OCI-LY1 (cell line): Measurements from ENCODE around the gene ZDHHC14.

Source experiments
- H2AFZ ChIP-seq: fragments of 200-600 bp; sonication (generic), shearing (Covaris generic); 2 replicates; pipeline ENCODE4 v1.6.0; 2014; ENCODE audit warnings: antibody characterized with exemption, mild to moderate bottlenecking, low read length
- H3F3A ChIP-seq: fragments of 200-600 bp; sonication (generic), shearing (Covaris generic); 2 replicates; pipeline ENCODE4 v1.6.0; 2014; ENCODE audit warnings: mild to moderate bottlenecking, antibody characterized with exemption, low read length, moderate library complexity; ENCODE audit not compliant: insufficient read depth
- H3K27ac ChIP-seq: fragments of 200-600 bp; sonication (generic); 2 replicates; pipeline ENCODE4 v1.5.1; 2014; ENCODE audit warnings: low read length, mixed run types, mild to moderate bottlenecking, low read depth; ENCODE audit not compliant: poor library complexity, severe bottlenecking
- H3K27me3 ChIP-seq: fragments of 200-600 bp; sonication (generic); 2 replicates; pipeline ENCODE4 v1.6.0; 2014; ENCODE audit warnings: antibody characterized with exemption, mild to moderate bottlenecking, low read length, moderate library complexity; ENCODE audit not compliant: insufficient read depth
- H3K36me3 ChIP-seq: fragments of 200-600 bp; sonication (generic); 2 replicates; pipeline ENCODE4 v1.6.1; 2014; ENCODE audit warnings: mild to moderate bottlenecking, antibody characterized with exemption, low read length, moderate library complexity, mixed read lengths; ENCODE audit not compliant: insufficient read depth
- H3K4me1 ChIP-seq: fragments of 200-600 bp; sonication (generic); 2 replicates; pipeline ENCODE4 v1.5.1; 2014; ENCODE audit warnings: mild to moderate bottlenecking, low read length, moderate library complexity; ENCODE audit not compliant: insufficient read depth, severe bottlenecking
- H3K4me2 ChIP-seq: fragments of 200-600 bp; sonication (generic), shearing (Covaris generic); 2 replicates; pipeline ENCODE4 v1.6.1; 2014; ENCODE audit warnings: low read length
- H3K4me3 ChIP-seq: fragments of 200-600 bp; sonication (generic); 2 replicates; pipeline ENCODE4 v1.5.1; 2014; ENCODE audit warnings: low read length, low read depth, mild to moderate bottlenecking, mixed read lengths; ENCODE audit not compliant: poor library complexity, severe bottlenecking
- H3K79me2 ChIP-seq: fragments of 200-600 bp; shearing (Covaris generic); 2 replicates; pipeline ENCODE4 v1.6.1; 2016; ENCODE audit warnings: mixed run types, low read length, mixed read lengths; ENCODE audit not compliant: insufficient read depth
- H3K9ac ChIP-seq: fragments of 200-600 bp; sonication (generic), shearing (Covaris generic); 2 replicates; pipeline ENCODE4 v1.6.1; 2014; ENCODE audit warnings: mild to moderate bottlenecking, low read length, mixed read lengths
- H3K9me2 ChIP-seq: fragments of 200-600 bp; sonication (generic), shearing (Covaris generic); 2 replicates; pipeline ENCODE4 v1.6.1; 2014; ENCODE audit warnings: low read depth, mild to moderate bottlenecking, low read length, mixed read lengths
- H3K9me3 ChIP-seq: fragments of 200-600 bp; shearing (Covaris generic); 2 replicates; pipeline ENCODE4 v1.6.1; 2014; ENCODE audit warnings: low read length, mixed read lengths
- H4K20me1 ChIP-seq: fragments of 200-600 bp; sonication (generic), shearing (Covaris generic); 2 replicates; pipeline ENCODE4 v1.6.0; 2016; ENCODE audit warnings: mild to moderate bottlenecking, low read length; ENCODE audit not compliant: insufficient read depth
- EZH2 ChIP-seq: fragments of 200-600 bp; sonication (generic), shearing (Covaris generic); IDR thresholded peaks from 2 replicates; pipeline ENCODE4 v1.8.0; 2017; ENCODE audit warnings: borderline replicate concordance, mixed run types, mild to moderate bottlenecking, antibody characterized with exemption, low read length, moderate library complexity, mixed read lengths
- TF ChIP-seq, protein P1 (sequence below): fragments of 200-600 bp; sonication (generic), shearing (Covaris generic); IDR thresholded peaks from 2 replicates; pipeline ENCODE4 v1.5.1; 2017; ENCODE audit warnings: mild to moderate bottlenecking, antibody characterized with exemption, low read length, moderate library complexity, mixed read lengths

Gene ZDHHC14

DNA sequence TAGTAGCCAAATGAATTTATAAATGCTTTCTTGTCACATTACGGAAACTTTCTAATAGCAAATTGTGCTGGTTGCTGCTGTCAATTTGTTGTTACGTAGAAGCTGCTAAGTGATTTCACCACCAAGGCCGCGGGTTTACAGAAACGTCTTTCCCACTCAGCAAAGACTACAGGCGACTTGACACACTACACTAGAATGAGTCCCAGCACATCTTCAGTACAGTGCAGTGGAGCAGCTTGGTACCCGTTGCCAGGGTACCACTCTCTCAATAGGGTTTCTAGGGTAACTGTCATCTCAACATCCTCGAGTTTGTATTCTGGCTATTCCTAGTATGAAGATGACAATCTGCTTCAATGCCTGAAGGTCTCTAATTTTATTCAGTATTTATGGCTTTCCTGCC lies 22.7 kb upstream of the ZDHHC14 start:
- Histone ChIP-seq H4K20me1 (no peaks in the 10 kb centered on the region), H3K9me3 (no peaks in the 10 kb centered on the region), H3K27ac (no peak overlapping the region), H3K9me2 (no peaks in the 10 kb centered on the region), H3F3A (no peaks in the 10 kb centered on the region), H3K4me3 (no peak overlapping the region), H2AFZ (no peak overlapping the region), H3K27me3 (no peaks in the 10 kb centered on the region), H3K9ac (no peak overlapping the region), H3K79me2 (no peaks in the 10 kb centered on the region), H3K4me2 (no peak overlapping the region), H3K4me1 (no peaks in the 10 kb centered on the region), H3K36me3 (no peaks in the 10 kb centered on the region)
- TF ChIP-seq, protein P1, sequence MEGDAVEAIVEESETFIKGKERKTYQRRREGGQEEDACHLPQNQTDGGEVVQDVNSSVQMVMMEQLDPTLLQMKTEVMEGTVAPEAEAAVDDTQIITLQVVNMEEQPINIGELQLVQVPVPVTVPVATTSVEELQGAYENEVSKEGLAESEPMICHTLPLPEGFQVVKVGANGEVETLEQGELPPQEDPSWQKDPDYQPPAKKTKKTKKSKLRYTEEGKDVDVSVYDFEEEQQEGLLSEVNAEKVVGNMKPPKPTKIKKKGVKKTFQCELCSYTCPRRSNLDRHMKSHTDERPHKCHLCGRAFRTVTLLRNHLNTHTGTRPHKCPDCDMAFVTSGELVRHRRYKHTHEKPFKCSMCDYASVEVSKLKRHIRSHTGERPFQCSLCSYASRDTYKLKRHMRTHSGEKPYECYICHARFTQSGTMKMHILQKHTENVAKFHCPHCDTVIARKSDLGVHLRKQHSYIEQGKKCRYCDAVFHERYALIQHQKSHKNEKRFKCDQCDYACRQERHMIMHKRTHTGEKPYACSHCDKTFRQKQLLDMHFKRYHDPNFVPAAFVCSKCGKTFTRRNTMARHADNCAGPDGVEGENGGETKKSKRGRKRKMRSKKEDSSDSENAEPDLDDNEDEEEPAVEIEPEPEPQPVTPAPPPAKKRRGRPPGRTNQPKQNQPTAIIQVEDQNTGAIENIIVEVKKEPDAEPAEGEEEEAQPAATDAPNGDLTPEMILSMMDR = no peak
- no peak for TF ChIP-seq EZH2

DNA sequence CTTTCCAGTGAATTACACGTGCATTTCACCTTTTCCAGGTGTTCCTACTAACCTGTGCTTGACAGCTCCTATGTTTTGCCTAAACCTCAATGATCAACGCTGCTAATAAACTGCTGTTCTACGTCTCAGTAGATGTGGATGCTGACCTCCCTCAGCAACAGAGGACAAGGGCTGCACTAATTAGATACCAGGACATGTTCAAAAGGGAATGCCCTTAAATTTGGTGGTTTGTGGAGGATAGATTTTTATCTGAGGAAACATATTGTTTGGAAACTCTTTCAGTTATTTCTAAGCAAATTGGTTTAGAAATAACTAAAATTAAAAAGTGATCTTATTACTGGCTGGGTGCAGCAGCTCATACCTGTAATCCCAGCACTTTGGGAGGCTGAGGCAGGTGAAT lies 19.1 kb upstream of the ZDHHC14 start:
- Histone ChIP-seq H3K9ac (no peak overlapping the region), H2AFZ (no peak overlapping the region), H3K4me1 (no peaks in the 10 kb centered on the region), H3K27ac (no peak overlapping the region), H3K79me2 (no peaks in the 10 kb centered on the region), H3F3A (no peaks in the 10 kb centered on the region), H3K4me2 (no peak overlapping the region), H3K36me3 (no peaks in the 10 kb centered on the region), H3K4me3 (no peak overlapping the region), H4K20me1 (no peaks in the 10 kb centered on the region), H3K9me2 (no peaks in the 10 kb centered on the region), H3K27me3 (no peaks in the 10 kb centered on the region; the same call in 1 of the 2 replicates), H3K9me3 (no peaks in the 10 kb centered on the region)
- no peak for TF ChIP-seq EZH2
- TF ChIP-seq, protein P1 = no peak

DNA sequence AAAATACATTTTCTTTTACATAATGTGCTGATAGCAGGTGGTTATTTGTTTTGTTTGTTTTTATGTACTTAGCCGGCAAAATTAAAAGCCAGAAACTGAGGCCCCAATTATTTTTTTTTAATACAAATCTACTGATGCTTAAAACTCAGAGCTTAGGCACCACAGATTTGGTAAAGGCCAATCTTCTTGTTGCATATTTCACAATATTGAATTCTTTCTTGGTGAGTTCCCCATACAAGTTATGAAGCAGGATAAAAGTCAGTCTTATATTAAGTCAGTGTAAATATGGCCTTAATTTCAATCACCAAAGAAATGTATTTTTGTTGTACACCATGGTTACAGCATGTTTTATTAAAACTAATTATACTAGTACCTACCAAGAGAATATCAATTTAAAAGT lies 16.3 kb upstream of the ZDHHC14 start:
- H3K4me2 ChIP-seq = no peak overlapping the region
- H3K27ac ChIP-seq = no peak overlapping the region
- no peaks in the 10 kb centered on the region for H4K20me1 ChIP-seq
- H3K27me3 ChIP-seq = no peaks in the 10 kb centered on the region; the same call in 1 of the 2 replicates
- H3K9me3 ChIP-seq = no peaks in the 10 kb centered on the region
- no peak overlapping the region for H3K4me3 ChIP-seq
- H3F3A ChIP-seq = no peaks in the 10 kb centered on the region
- H3K36me3 ChIP-seq = no peaks in the 10 kb centered on the region
- TF ChIP-seq EZH2 = no peak
- TF ChIP-seq, protein P1 = no peak
- no peak overlapping the region for H3K9ac ChIP-seq
- H3K4me1 ChIP-seq = peaks cover 3% of the 10 kb centered on the region
- no peaks in the 10 kb centered on the region for H3K9me2 ChIP-seq
- no peak overlapping the region for H2AFZ ChIP-seq
- H3K79me2 ChIP-seq = no peaks in the 10 kb centered on the region
